ENCODE results near the gene SIK3. TPM values are rescaled to one million over a fixed set of nuclear protein-coding genes. Genes with fewer than 3 reads are reported as not detected.
A peak's percentile ranks its signal among the peaks of the same experiment; 100 is the strongest.

The SIK3 gene
- total and polyA plus RNA-seq, 3 experiments from 2014 or later = 33.9 to 48.7 (median 42.8) TPM

DNA sequence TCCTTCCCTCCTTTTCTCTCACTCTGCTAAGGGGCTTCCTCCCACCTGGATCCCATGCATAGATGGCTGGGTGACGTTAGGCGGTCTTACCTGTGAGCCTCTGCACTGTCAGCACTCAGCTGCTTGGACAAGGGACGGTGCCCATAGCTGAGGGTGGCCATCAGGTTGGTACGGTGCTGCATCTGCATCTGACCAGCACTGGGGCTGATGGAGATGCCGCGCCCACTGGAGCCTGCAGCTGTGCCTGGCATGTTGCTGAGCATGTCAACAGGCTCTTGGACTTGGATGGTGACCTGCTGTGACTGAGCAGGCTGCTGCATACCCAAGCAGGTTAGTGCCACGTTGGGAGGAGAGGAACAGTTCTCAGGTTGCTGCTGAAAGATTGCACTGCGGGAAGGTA is 239.1 kb downstream of the SIK3 start:
- ChIA-PET CTCF (interaction anchor here (1.3 to 2.2 kb wide), 3 partner anchors 23 to 247 kb away, joined by 3 to 8 read pairs (median 8); no protein-coding TSS in a partner anchor), POLR2A (interaction anchor here (0.9 kb wide), 1 partner anchor 86 kb away, joined by 3 read pairs; no protein-coding TSS in a partner anchor)
- H3K4me3 ChIP-seq (ENCODE audit: low read length) = no peak overlapping the region
- DNase-seq = no peak
- Mint-ChIP-seq H3K4me1 (peaks cover 29 to 33% (median 30%) of the 10 kb centered on the region in 3 donors), H3K27ac (peak overlapping the region in 6 of 8 donors; percentile 7 to 84 (median 64)), H3K27me3 (peaks cover 0 to 2% of the 10 kb centered on the region in 2 donors), H3K4me3 (no peak overlapping the region), H3K36me3 (peaks cover 14 to 90% (median 31%) of the 10 kb centered on the region in 3 donors), H3K9me3 (no peaks in the 10 kb centered on the region)
- peaks cover 52% of the 10 kb centered on the region for H3K36me3 ChIP-seq (ENCODE audit: insufficient read depth, low read length)
- H3K4me1 ChIP-seq (ENCODE audit: insufficient read depth, low read length) = peaks cover 27% of the 10 kb centered on the region
- H3K27me3 ChIP-seq (ENCODE audit: insufficient read depth, low read length, poor library complexity, severe bottlenecking) = no peaks in the 10 kb centered on the region
- H3K27ac ChIP-seq (ENCODE audit: low read depth, low read length) = no peak overlapping the region
- H3K9me3 ChIP-seq (ENCODE audit: low read length) = no peaks in the 10 kb centered on the region

- Histone ChIP-seq H3K4me1 (ENCODE audit: insufficient read depth, low read length) (peaks cover 39% of the 10 kb centered on the region), H3K27me3 (ENCODE audit: insufficient read depth, low read length, poor library complexity, severe bottlenecking) (no peaks in the 10 kb centered on the region), H3K4me3 (ENCODE audit: low read length) (no peak overlapping the region), H3K36me3 (ENCODE audit: insufficient read depth, low read length) (peaks cover 42% of the 10 kb centered on the region), H3K27ac (ENCODE audit: low read depth, low read length) (no peak overlapping the region), H3K9me3 (ENCODE audit: low read length) (no peaks in the 10 kb centered on the region)
- CTCF ChIA-PET = interaction anchor here (2.1 kb wide), 1 partner anchor 248 kb away, joined by 8 read pairs; no protein-coding TSS in a partner anchor
- no peak for DNase-seq
- Mint-ChIP-seq H3K36me3 (peaks cover 10 to 77% (median 27%) of the 10 kb centered on the region in 3 donors), H3K27ac (peak overlapping the region in 5 of 8 donors; percentile 47 to 83 (median 61)), H3K4me1 (peaks cover 42 to 45% (median 43%) of the 10 kb centered on the region in 3 donors), H3K9me3 (no peaks in the 10 kb centered on the region), H3K4me3 (no peak overlapping the region), H3K27me3 (peaks cover 0 to 2% of the 10 kb centered on the region in 2 donors)
- POLR2A ChIA-PET = no interaction called here
Observed at GRCh38 chr11:116857936-116858335, 240.3 kb downstream of the SIK3 start.

GRCh38 chr11:116857316-116857715 is 240.9 kb downstream of the SIK3 start:
- Histone ChIP-seq H3K27me3 (ENCODE audit: insufficient read depth, low read length, poor library complexity, severe bottlenecking) (no peaks in the 10 kb centered on the region), H3K27ac (ENCODE audit: low read depth, low read length) (no peak overlapping the region), H3K9me3 (ENCODE audit: low read length) (no peaks in the 10 kb centered on the region), H3K4me3 (ENCODE audit: low read length) (no peak overlapping the region), H3K4me1 (ENCODE audit: insufficient read depth, low read length) (peaks cover 45% of the 10 kb centered on the region), H3K36me3 (ENCODE audit: insufficient read depth, low read length) (peaks cover 37% of the 10 kb centered on the region)
- peaks cover 0 to 2% of the 10 kb centered on the region in 2 donors for H3K27me3 Mint-ChIP-seq
- POLR2A ChIA-PET = interaction anchor here (1.1 kb wide), 1 partner anchor 22 kb away, joined by 6 read pairs; no protein-coding TSS in a partner anchor
- H3K4me3 Mint-ChIP-seq = no peak overlapping the region
- no peaks in the 10 kb centered on the region for H3K9me3 Mint-ChIP-seq
- no peak for DNase-seq
- H3K36me3 Mint-ChIP-seq = peaks cover 10 to 71% (median 27%) of the 10 kb centered on the region in 3 donors
- H3K4me1 Mint-ChIP-seq = peaks cover 48 to 51% (median 49%) of the 10 kb centered on the region in 3 donors
- CTCF ChIA-PET = interaction anchor here (1.7 to 2.3 kb wide), 2 partner anchors 22 to 65 kb away, joined by 4 to 13 read pairs; no protein-coding TSS in a partner anchor
- H3K27ac Mint-ChIP-seq = peak overlapping the region in 7 of 8 donors; percentile 62 to 99 (median 83)

- no peak overlapping the region for H3K4me3 ChIP-seq (ENCODE audit: low read length)
- Mint-ChIP-seq H3K4me3 (peak overlapping the region in 4 of 7 donors; percentile 14 to 62 (median 45)), H3K36me3 (peaks cover 10 to 62% (median 23%) of the 10 kb centered on the region in 3 donors), H3K4me1 (peaks cover 56 to 60% (median 57%) of the 10 kb centered on the region in 3 donors), H3K27me3 (peaks cover 0 to 2% of the 10 kb centered on the region in 2 donors), H3K27ac (peak overlapping the region; percentile 83 to 99 (median 88)), H3K9me3 (no peaks in the 10 kb centered on the region)
- H3K36me3 ChIP-seq (ENCODE audit: insufficient read depth, low read length) = peaks cover 30% of the 10 kb centered on the region
- no peaks in the 10 kb centered on the region for H3K27me3 ChIP-seq (ENCODE audit: insufficient read depth, low read length, poor library complexity, severe bottlenecking)
- peaks cover 54% of the 10 kb centered on the region for H3K4me1 ChIP-seq (ENCODE audit: insufficient read depth, low read length)
- H3K9me3 ChIP-seq (ENCODE audit: low read length) = no peaks in the 10 kb centered on the region
- POLR2A ChIA-PET = interaction anchor here (0.6 to 1.1 kb wide), 2 partner anchors 21 to 250 kb away, joined by 4 to 6 read pairs; no protein-coding TSS in a partner anchor
- H3K27ac ChIP-seq (ENCODE audit: low read depth, low read length) = no peak overlapping the region
- no peak for DNase-seq
- CTCF ChIA-PET = interaction anchor here (0.7 to 2.3 kb wide), 4 partner anchors 21 to 250 kb away, joined by 3 to 13 read pairs (median 4); no protein-coding TSS in a partner anchor
Observed at GRCh38 chr11:116856423-116856822, 241.8 kb downstream of the SIK3 start.

DNA sequence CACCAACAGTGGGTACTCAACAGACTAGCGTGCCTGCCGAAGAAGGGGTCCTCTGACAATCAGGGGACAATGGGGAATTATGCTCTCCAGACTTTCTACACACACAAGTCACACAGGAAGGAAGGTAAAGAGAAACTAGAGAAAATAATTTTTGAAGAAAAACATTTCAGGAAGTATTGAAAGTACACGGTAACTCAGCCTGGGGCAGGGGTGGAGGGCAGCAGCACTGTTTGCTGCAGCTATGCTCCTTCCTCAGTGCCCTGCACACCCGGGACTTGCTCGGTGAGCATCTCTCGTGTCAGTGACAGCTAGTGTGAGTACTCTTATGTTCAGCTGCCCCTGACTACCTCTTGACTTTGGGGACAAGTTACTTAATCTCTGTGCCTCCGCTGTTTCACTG is 242.8 kb downstream of the SIK3 start:
- Histone ChIP-seq H3K27ac (ENCODE audit: low read depth, low read length) (no peak overlapping the region), H3K4me3 (ENCODE audit: low read length) (no peak overlapping the region), H3K36me3 (ENCODE audit: insufficient read depth, low read length) (peaks cover 21% of the 10 kb centered on the region), H3K9me3 (ENCODE audit: low read length) (no peaks in the 10 kb centered on the region), H3K27me3 (ENCODE audit: insufficient read depth, low read length, poor library complexity, severe bottlenecking) (no peaks in the 10 kb centered on the region), H3K4me1 (ENCODE audit: insufficient read depth, low read length) (peaks cover 64% of the 10 kb centered on the region)
- H3K36me3 Mint-ChIP-seq = peaks cover 4 to 52% (median 16%) of the 10 kb centered on the region in 3 donors
- CTCF ChIA-PET = interaction anchor here (1.0 to 4.8 kb wide), 4 partner anchors 19 to 251 kb away, joined by 3 to 59 read pairs (median 16); partner anchors contain the start of gene APOA1
- H3K27me3 Mint-ChIP-seq = peaks cover 0 to 2% of the 10 kb centered on the region in 2 donors
- no peak for DNase-seq
- peaks cover 64 to 70% (median 67%) of the 10 kb centered on the region in 3 donors for H3K4me1 Mint-ChIP-seq
- peak overlapping the region; percentile 32 to 72 (median 62) for H3K4me3 Mint-ChIP-seq
- peak overlapping the region; percentile 83 to 99 (median 87) for H3K27ac Mint-ChIP-seq
- no peaks in the 10 kb centered on the region for H3K9me3 Mint-ChIP-seq
- POLR2A ChIA-PET = interaction anchor here (0.6 to 2.0 kb wide), 3 partner anchors 39 to 289 kb away, joined by 5 to 6 read pairs (median 6); partner anchors contain the start of genes PAFAH1B2 and SIK3

GRCh38 chr11:116853461-116854073 is 244.7 kb downstream of the SIK3 start:
- Histone ChIP-seq H3K4me1 (ENCODE audit: insufficient read depth, low read length) (peaks cover 73% of the 10 kb centered on the region), H3K9me3 (ENCODE audit: low read length) (no peaks in the 10 kb centered on the region), H3K4me3 (ENCODE audit: low read length) (peak overlapping the region; percentile 27), H3K36me3 (ENCODE audit: insufficient read depth, low read length) (peaks cover 13% of the 10 kb centered on the region), H3K27ac (ENCODE audit: low read depth, low read length) (peak overlapping the region; percentile 68), H3K27me3 (ENCODE audit: insufficient read depth, low read length, poor library complexity, severe bottlenecking) (no peaks in the 10 kb centered on the region)
- peaks cover 0 to 2% of the 10 kb centered on the region in 2 donors for H3K27me3 Mint-ChIP-seq
- ChIA-PET POLR2A (interaction anchor here (1.0 to 4.2 kb wide), 8 partner anchors 18 to 309 kb away, joined by 4 to 28 read pairs (median 6); partner anchors contain the start of genes PAFAH1B2, SIK3 and ZPR1), CTCF (interaction anchor here (0.9 to 4.8 kb wide), 9 partner anchors 13 to 377 kb away, joined by 3 to 59 read pairs (median 7); partner anchors contain the start of genes APOA1, APOA5, APOC3 and SIK3)
- peak overlapping the region; percentile 29 to 85 (median 74) for H3K4me3 Mint-ChIP-seq
- peaks cover 73 to 81% (median 78%) of the 10 kb centered on the region in 3 donors for H3K4me1 Mint-ChIP-seq
- H3K27ac Mint-ChIP-seq = peak overlapping the region; percentile 83 to 99 (median 92)
- peaks cover 9 to 53% (median 19%) of the 10 kb centered on the region in 3 donors for H3K36me3 Mint-ChIP-seq
- DNase-seq = peak; percentile 27 to 80 (median 70)
- H3K9me3 Mint-ChIP-seq = no peaks in the 10 kb centered on the region

- Mint-ChIP-seq H3K36me3 (peaks cover 9 to 50% (median 14%) of the 10 kb centered on the region in 3 donors), H3K4me1 (peaks cover 72 to 79% (median 78%) of the 10 kb centered on the region in 3 donors), H3K9me3 (no peaks in the 10 kb centered on the region), H3K27me3 (peaks cover 0 to 2% of the 10 kb centered on the region in 2 donors), H3K27ac (peak overlapping the region; percentile 83 to 99 (median 92)), H3K4me3 (peak overlapping the region; percentile 68 to 85 (median 80))
- CTCF ChIA-PET = interaction anchor here (0.6 to 4.8 kb wide), 9 partner anchors 12 to 254 kb away, joined by 3 to 59 read pairs (median 5); partner anchors contain the start of genes APOA1, APOA5, APOC3 and SIK3
- H3K4me1 ChIP-seq (ENCODE audit: insufficient read depth, low read length) = peaks cover 73% of the 10 kb centered on the region
- H3K4me3 ChIP-seq (ENCODE audit: low read length) = peak overlapping the region; percentile 36
- no peaks in the 10 kb centered on the region for H3K27me3 ChIP-seq (ENCODE audit: insufficient read depth, low read length, poor library complexity, severe bottlenecking)
- peak overlapping the region; percentile 3 for H3K27ac ChIP-seq (ENCODE audit: low read depth, low read length)
- POLR2A ChIA-PET = interaction anchor here (1.0 to 4.2 kb wide), 6 partner anchors 16 to 292 kb away, joined by 3 to 28 read pairs (median 6); partner anchors contain the start of genes PAFAH1B2 and SIK3
- H3K9me3 ChIP-seq (ENCODE audit: low read length) = no peaks in the 10 kb centered on the region
- H3K36me3 ChIP-seq (ENCODE audit: insufficient read depth, low read length) = peaks cover 6% of the 10 kb centered on the region
- no peak for DNase-seq
Observed at GRCh38 chr11:116852261-116853031, 245.8 kb downstream of the SIK3 start.

Measured in CD8-positive, alpha-beta memory T cell (primary cell).